ENCODE measurements around the gene CCDC57.

The CCDC57 gene

GRCh38 chr17:82076785-82077591 is 135.7 kb downstream of the CCDC57 start:
- no peak for DNase-seq

GRCh38 chr17:82076018-82076784 is 136.4 kb downstream of the CCDC57 start:
- DNase-seq: no peak

- no peak for DNase-seq
These were observed 139.2 kb downstream of the CCDC57 start for GRCh38 chr17:82073446-82073845.

DNA sequence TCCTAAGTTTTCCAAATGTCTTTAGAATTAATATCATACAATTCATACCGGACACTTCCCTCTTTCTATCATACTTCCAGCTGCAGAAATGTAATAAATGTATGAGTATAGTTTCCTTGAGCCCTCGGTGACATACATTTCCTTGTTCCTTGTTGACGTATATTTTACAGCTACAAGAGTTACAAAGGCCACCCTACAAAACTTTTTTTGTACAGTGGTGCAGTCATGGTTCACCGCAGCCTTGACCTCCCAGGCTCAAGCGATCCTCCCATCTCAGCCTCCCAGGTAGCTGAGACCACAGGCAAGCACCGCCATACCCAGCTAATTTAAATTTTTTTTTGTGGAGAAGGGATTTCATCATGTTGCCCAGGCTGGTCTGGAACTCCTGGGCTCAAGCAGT is 139.8 kb downstream of the CCDC57 start:
- no peak for DNase-seq

DNA sequence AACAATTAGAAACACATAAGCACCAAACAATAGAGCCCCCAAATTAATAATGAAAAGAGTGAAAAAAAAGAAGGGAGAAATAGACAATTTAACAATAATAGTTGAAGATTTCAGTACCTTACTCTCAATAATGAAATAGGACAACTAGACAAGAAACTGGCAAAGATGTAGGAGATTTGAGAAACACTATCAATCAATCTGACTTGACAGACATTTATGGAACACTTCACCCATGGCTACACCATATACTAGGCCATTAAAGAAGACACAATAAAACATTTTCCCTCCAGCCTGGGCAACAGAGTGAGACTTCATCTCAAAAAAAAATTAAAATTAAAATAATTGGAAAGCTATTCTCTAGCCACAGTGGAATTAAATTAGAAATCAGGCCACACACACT is 142.0 kb downstream of the CCDC57 start:
- DNase-seq: no peak

- peak; percentile 44 for DNase-seq
These were observed 146.9 kb downstream of the CCDC57 start, which contains the start of gene DUS1L for GRCh38 chr17:82065638-82066303. Gene DUS1L (minus strand): TSS chr17:82065804. CDS start chr17:82065059, 745 bp downstream.

DNA sequence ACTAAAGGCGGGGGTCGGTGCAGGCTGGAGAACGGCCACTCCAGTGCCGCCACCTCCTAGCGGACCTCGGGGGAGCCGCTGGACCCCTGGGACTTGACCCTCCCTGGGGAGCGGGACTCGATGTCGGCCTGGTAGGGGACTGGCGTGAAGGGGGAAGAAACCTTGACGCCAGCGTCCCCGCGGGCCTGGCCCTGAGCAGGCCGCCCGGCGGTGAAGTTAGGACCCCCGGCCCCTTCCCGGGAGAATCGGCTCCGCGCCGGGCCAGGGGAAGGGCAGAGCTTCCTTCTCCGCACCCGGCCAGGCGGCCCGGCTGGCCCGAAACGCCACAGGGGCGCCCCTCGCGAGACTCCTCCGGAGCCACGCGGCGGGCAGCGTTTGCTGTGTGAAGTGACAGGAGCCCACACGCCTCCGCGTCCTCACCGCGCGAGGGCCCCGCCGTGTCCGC is 147.4 kb downstream of the CCDC57 start:
- DNase-seq: no peak

DNA sequence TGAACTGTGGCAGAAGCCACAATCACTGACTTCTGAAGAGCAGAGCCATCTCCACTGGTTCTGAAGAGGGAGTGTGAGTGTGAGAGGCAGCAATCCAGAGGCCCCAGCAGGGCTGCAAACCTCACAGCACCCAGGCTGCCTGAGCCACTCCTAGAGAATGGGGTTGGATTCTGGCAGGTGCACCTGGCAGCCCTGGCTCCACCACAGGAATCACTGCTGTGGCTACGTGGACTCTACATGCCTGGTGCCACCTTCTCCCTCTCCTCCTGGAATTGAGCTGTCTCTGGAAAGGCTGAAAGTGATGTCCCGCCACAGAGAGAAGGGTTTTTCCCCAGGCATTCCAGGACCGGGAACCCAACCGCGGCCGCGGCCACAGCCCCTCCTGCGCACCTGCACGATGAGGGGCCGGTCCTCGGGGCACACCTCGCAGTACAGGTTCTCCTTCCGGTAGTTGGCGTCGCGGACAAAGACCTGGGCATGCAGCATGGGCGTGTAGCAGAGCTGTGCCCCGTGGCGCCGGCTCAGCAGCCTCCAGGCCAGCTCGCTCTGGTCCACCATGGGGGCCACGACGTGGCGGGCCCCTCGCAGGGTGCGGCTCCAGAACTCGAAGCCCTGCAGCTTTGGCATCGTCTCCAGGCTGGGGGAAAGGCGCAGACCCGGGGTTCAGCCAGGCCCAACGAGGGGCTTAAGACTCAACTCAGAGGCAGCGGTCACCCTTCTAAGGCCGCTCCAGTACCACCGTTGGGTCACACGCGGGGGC is 148.0 kb downstream of the CCDC57 start:
- DNase-seq: no peak

GRCh38 chr17:82063424-82064415 is 148.9 kb downstream of the CCDC57 start:
- no peak for DNase-seq

GRCh38 chr17:82062984-82063368 is 149.7 kb downstream of the CCDC57 start:
- no peak for DNase-seq

GRCh38 chr17:82062076-82062983 is 150.3 kb downstream of the CCDC57 start:
- DNase-seq: no peak

DNA sequence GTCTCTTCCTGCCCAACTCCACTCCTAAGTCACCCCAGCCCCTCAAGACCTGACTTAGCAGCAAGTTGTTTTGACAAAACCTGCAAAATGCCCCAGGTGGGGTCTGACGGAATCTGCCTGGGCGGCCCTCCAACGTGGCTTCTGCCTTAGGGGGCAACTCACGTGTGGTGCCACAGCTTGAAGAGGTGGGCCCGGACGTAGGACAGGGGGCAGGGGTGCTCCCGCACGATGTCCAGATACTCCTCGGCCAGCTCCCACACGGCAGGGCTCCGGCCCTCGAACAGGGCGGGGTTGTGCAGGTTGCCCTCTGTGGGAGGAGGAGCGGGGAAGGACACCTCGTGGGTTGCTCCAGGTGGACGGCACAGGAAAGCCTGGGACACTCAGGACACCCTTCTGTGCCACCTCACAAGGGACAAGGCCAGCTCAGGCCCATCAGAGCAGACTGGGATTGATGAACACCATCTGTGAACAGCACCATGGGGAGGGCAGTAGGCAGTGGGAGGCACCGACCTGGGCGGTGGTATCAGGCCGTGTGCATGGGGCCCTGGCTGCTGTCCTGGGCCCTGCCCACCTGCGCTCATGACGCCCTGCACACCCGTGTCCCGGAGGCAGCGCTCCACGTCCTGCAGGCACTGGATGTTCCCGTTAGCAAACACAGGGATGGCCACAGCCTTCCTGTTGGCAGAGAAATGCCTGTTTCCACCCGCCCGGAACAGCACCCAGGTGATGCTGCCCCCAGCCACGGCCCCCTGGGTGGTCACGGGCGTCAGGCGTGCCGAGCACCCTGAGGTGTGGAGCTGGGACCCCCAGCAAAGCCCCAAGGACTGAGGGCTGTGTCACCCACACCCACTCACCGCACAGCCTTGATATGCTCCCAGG is 151.4 kb downstream of the CCDC57 start:
- DNase-seq: no peak

GRCh38 chr17:82060614-82061013 is 152.0 kb downstream of the CCDC57 start:
- no peak for DNase-seq

GRCh38 chr17:82060001-82060380 is 152.7 kb downstream of the CCDC57 start:
- no peak for DNase-seq

- DNase-seq: no peak
These were observed 153.2 kb downstream of the CCDC57 start for GRCh38 chr17:82059272-82060000.

- no peak for DNase-seq
These were observed 153.8 kb downstream of the CCDC57 start for GRCh38 chr17:82058855-82059249.

DNA sequence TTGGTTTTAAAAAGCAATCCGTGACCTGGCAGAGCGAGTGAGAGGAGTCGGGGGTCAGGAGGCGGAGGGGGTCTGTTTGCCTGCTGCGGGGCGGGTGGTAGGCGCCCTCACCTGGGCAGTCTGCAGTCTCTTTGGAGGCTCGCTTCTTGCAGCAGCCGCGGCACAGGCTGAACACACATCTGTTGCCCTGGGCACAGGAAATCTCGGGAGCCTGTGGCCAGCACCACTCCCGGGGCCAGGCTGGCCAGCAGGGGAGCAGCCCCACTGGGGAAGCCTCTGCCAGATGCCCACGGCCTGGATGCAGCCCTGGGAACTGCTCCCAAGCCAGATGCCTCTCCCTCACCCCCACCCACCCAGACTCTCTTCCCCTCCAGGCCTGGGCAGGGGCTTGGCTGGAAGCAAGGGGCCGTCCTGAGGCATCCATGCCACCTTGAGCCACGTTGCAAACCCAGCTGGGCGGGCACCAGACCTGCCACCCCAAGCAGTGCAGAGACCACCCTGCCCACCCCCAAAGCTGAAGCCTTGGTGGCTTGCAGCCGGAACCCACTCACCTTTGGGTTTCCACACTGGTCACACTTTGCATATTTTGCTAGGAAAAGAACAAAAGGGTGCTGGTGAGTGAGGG is 154.3 kb downstream of the CCDC57 start:
- no peak for DNase-seq
